ENCODE results near the gene RALGPS2. TPM values are rescaled to one million over a fixed set of nuclear protein-coding genes. Genes with fewer than 3 reads are reported as not detected.

RALGPS2 gene
- total and polyA plus RNA-seq, 2 experiments from 2014 or later, result 8.1 to 31.2 TPM

- DNase-seq (ENCODE audit: low spot score) (no peak), ATAC-seq (no peak)
- Histone ChIP-seq H3K27me3 (ENCODE audit: insufficient read depth) (no peaks in the 10 kb centered on the region), H2AFZ (no peak overlapping the region), H3K9me2 (ENCODE audit: insufficient read depth) (no peaks in the 10 kb centered on the region), H3K4me1 (ENCODE audit: insufficient read depth) (no peaks in the 10 kb centered on the region), H3K4me3 (no peak overlapping the region), H3K27ac (ENCODE audit: low read depth) (no peak overlapping the region), H3K36me3 (ENCODE audit: insufficient read depth) (no peaks in the 10 kb centered on the region), H3F3A (replicated peaks; ENCODE audit: low read depth) (no peaks in the 10 kb centered on the region), H4K20me1 (replicated peaks; ENCODE audit: insufficient read depth) (0 out of 2 replicates have a peak, but pooled peaks cover 3% of the 10 kb centered on the region), H3K4me2 (no peak overlapping the region), H3K79me2 (replicated peaks; ENCODE audit: insufficient read depth) (no peaks in the 10 kb centered on the region)
- H3K27ac Mint-ChIP-seq, result no peak overlapping the region
- H3K4me1 Mint-ChIP-seq, result no peaks in the 10 kb centered on the region; the same call in 2 of the 3 replicates
- H3K4me3 Mint-ChIP-seq, result no peak overlapping the region
- H3K27me3 Mint-ChIP-seq (ENCODE audit: insufficient read depth, low read depth, poor library complexity), result no peaks in the 10 kb centered on the region
- no peaks in the 10 kb centered on the region; the same call in 2 of the 3 replicates for H3K9me3 Mint-ChIP-seq
- TF ChIP-seq ZNF114 (CRISPR knock-in tag; IDR thresholded peaks at IDR 0.05), result no peak
- TF ChIP-seq POLR2AphosphoS5 (IDR thresholded peaks at IDR 0.05; ENCODE audit: low read depth), result no peak
- no peak for TF ChIP-seq EZH2phosphoT487 (IDR thresholded peaks at IDR 0.05; ENCODE audit: unreplicated experiment)
- no peak for TF ChIP-seq ETS1 (IDR thresholded peaks at IDR 0.05)
- no peak for TF ChIP-seq NANOG (IDR thresholded peaks at IDR 0.05; ENCODE audit: borderline replicate concordance)
- no peak for TF ChIP-seq CREB1 (CRISPR knock-in tag; IDR thresholded peaks at IDR 0.05; ENCODE audit: low read depth)
- TF ChIP-seq ZNF331 (CRISPR knock-in tag; IDR thresholded peaks at IDR 0.05; ENCODE audit: low read depth), result no peak
- no peak for TF ChIP-seq JUNB (IDR thresholded peaks at IDR 0.05; ENCODE audit: unreplicated experiment)
- no peak for TF ChIP-seq STAT1 (IDR thresholded peaks at IDR 0.05; ENCODE audit: unreplicated experiment)
- TF ChIP-seq CTCF (conservative IDR thresholded peaks at IDR 0.05; ENCODE audit: low read depth in 2 of 2), result no peak
- no peak for TF ChIP-seq EZH2 (IDR thresholded peaks at IDR 0.05; ENCODE audit: low read depth, unreplicated experiment)
- TF ChIP-seq REST (IDR thresholded peaks at IDR 0.05; ENCODE audit: unreplicated experiment), result no peak
- no peak for TF ChIP-seq ZNF462 (CRISPR knock-in tag; IDR thresholded peaks at IDR 0.05)
- H3K36me3 Mint-ChIP-seq (ENCODE audit: low read depth), result no peaks in the 10 kb centered on the region; the same call in 2 of the 3 replicates
Measured at GRCh38 chr1:178792394-178792793, 67.3 kb downstream of the RALGPS2 start.

Data from GM23338 (cell line).